GM23338 (cell line): ENCODE measurements around the gene ZBTB12. TPM values are rescaled to one million over a fixed set of nuclear protein-coding genes. Genes with fewer than 3 reads are reported as not detected.

ENCODE experiments used
- ATAC-seq: fragments of 200-7000 bp; cut with Tn5 transposase; 3 replicates; pipeline ENCODE4 v1.9.1; 2020
- DNase-seq: peaks from one replicate; pipeline ENCODE4 v3.0.0-alpha.2; 2015; ENCODE audit warnings: low spot score
- H2AFZ ChIP-seq: fragments of 200-600 bp; sonication (generic); 2 replicates; pipeline ENCODE4 v1.8.0; 2016; ENCODE audit warnings: antibody characterized with exemption, mild to moderate bottlenecking, moderate library complexity
- H3F3A ChIP-seq: fragments of 200-600 bp; sonication (generic); replicated peaks from 2 replicates; pipeline ENCODE4 v1.8.0; 2017; ENCODE audit warnings: antibody characterized with exemption, mixed run types, low read depth
- H3K27ac ChIP-seq: fragments of 200-600 bp; sonication (generic); 2 replicates; pipeline ENCODE4 v1.6.1; 2016; ENCODE audit warnings: low read depth
- H3K27me3 ChIP-seq: fragments of 200-600 bp; sonication (generic); 2 replicates; pipeline ENCODE4 v1.8.0; 2016; ENCODE audit warnings: mild to moderate bottlenecking, mixed run types, moderate library complexity; ENCODE audit not compliant: insufficient read depth
- H3K36me3 ChIP-seq: fragments of 200-600 bp; sonication (generic); 2 replicates; pipeline ENCODE4 v1.8.0; 2016; ENCODE audit warnings: mild to moderate bottlenecking; ENCODE audit not compliant: insufficient read depth
- H3K4me1 ChIP-seq: fragments of 200-600 bp; sonication (generic); 2 replicates; pipeline ENCODE4 v1.8.0; 2016; ENCODE audit warnings: mild to moderate bottlenecking, moderate library complexity; ENCODE audit not compliant: insufficient read depth
- H3K4me2 ChIP-seq: fragments of 200-600 bp; sonication (generic); 2 replicates; pipeline ENCODE4 v1.7.1; 2017; ENCODE audit warnings: mixed run types
- H3K4me3 ChIP-seq: fragments of 200-600 bp; sonication (generic); 2 replicates; pipeline ENCODE4 v1.6.1; 2016; ENCODE audit warnings: mixed run types
- H3K79me2 ChIP-seq: fragments of 200-600 bp; sonication (generic); replicated peaks from 2 replicates; pipeline ENCODE4 v1.8.0; 2017; ENCODE audit warnings: mild to moderate bottlenecking; ENCODE audit not compliant: insufficient read depth
- H3K9me2 ChIP-seq: fragments of 200-600 bp; sonication (generic); 2 replicates; pipeline ENCODE4 v1.8.0; 2017; ENCODE audit not compliant: insufficient read depth
- H4K20me1 ChIP-seq: fragments of 200-600 bp; sonication (generic); replicated peaks from 2 replicates; pipeline ENCODE4 v1.8.0; 2017; ENCODE audit warnings: mild to moderate bottlenecking; ENCODE audit not compliant: insufficient read depth
- H3K27ac Mint-ChIP-seq: 2 replicates; pipeline ENCODE4 v1.8.0; 2020; ENCODE audit warnings: inconsistent platforms, mild to moderate bottlenecking, moderate library complexity, mixed read lengths
- H3K27me3 Mint-ChIP-seq: 3 replicates; pipeline ENCODE4 v1.8.0; 2022; ENCODE audit warnings: low read depth, mild to moderate bottlenecking, moderate library complexity, mixed read lengths, inconsistent platforms; ENCODE audit not compliant: insufficient read depth, poor library complexity
- H3K36me3 Mint-ChIP-seq: 3 replicates; pipeline ENCODE4 v1.8.0; 2021; ENCODE audit warnings: low read depth, mild to moderate bottlenecking, inconsistent platforms, moderate library complexity, mixed read lengths
- H3K4me1 Mint-ChIP-seq: 3 replicates; pipeline ENCODE4 v1.8.0; 2020; ENCODE audit warnings: mild to moderate bottlenecking, inconsistent platforms, mixed read lengths
- H3K4me3 Mint-ChIP-seq: 3 replicates; pipeline ENCODE4 v1.8.0; 2021; ENCODE audit warnings: moderate library complexity, mild to moderate bottlenecking, inconsistent platforms, mixed read lengths
- H3K9me3 Mint-ChIP-seq: 3 replicates; pipeline ENCODE4 v1.8.0; 2020; ENCODE audit warnings: moderate library complexity, mild to moderate bottlenecking, inconsistent platforms, mixed read lengths
- CREB1 ChIP-seq: fragments of 250-450 bp; sonication (Bioruptor Pico); IDR thresholded peaks from 2 replicates; pipeline ENCODE4 v1.5.0; 2020; ENCODE audit warnings: low read depth, mild to moderate bottlenecking, moderate library complexity
- CTCF ChIP-seq, 2 experiments: fragments of 200-600 bp in 1 of 2; sonication (generic) in 1 of 2; conservative IDR thresholded peaks; 2 replicates each; pipeline versions ENCODE4 v1.5.1 to v1.6.1; 2016 to 2017; ENCODE audit warnings: antibody characterized with exemption in 2 of 2, low read depth in 2 of 2, mild to moderate bottlenecking in 2 of 2, moderate library complexity in 1 of 2
- ETS1 ChIP-seq: IDR thresholded peaks from 2 replicates; pipeline ENCODE4 v1.6.1; 2016; ENCODE audit warnings: antibody characterized with exemption
- EZH2 ChIP-seq: fragments of 200-600 bp; sonication (generic); IDR thresholded peaks from one replicate; pipeline ENCODE4 v1.8.0; 2017; ENCODE audit warnings: antibody characterized with exemption, mild to moderate bottlenecking, low read depth; ENCODE audit not compliant: unreplicated experiment
- EZH2phosphoT487 ChIP-seq: fragments of 200-600 bp; sonication (generic); IDR thresholded peaks from one replicate; pipeline ENCODE4 v1.8.1; 2018; ENCODE audit warnings: antibody characterized with exemption; ENCODE audit not compliant: unreplicated experiment
- JUNB ChIP-seq: IDR thresholded peaks from one replicate; pipeline ENCODE4 v1.6.1; 2016; ENCODE audit warnings: antibody characterized with exemption; ENCODE audit not compliant: unreplicated experiment
- NANOG ChIP-seq: IDR thresholded peaks from 2 replicates; pipeline ENCODE4 v1.6.1; 2016; ENCODE audit warnings: antibody characterized with exemption, borderline replicate concordance
- POLR2AphosphoS5 ChIP-seq: IDR thresholded peaks from 2 replicates; pipeline ENCODE4 v1.6.1; 2016; ENCODE audit warnings: antibody characterized with exemption, low read depth
- REST ChIP-seq: IDR thresholded peaks from one replicate; pipeline ENCODE4 v1.6.1; 2018; ENCODE audit warnings: antibody characterized with exemption; ENCODE audit not compliant: unreplicated experiment
- STAT1 ChIP-seq: IDR thresholded peaks from one replicate; pipeline ENCODE4 v1.6.1; 2016; ENCODE audit warnings: antibody characterized with exemption; ENCODE audit not compliant: unreplicated experiment
- ZNF114 ChIP-seq: fragments of 250-450 bp; sonication (Bioruptor Pico); IDR thresholded peaks from 2 replicates; pipeline ENCODE4 v1.5.0; 2020; ENCODE audit warnings: mild to moderate bottlenecking, moderate library complexity
- ZNF331 ChIP-seq: fragments of 250-450 bp; sonication (Bioruptor Pico); IDR thresholded peaks from 2 replicates; pipeline ENCODE4 v1.5.0; 2020; ENCODE audit warnings: low read depth, mild to moderate bottlenecking, moderate library complexity
- ZNF462 ChIP-seq: fragments of 250-450 bp; sonication (Bioruptor Pico); IDR thresholded peaks from 2 replicates; pipeline ENCODE4 v1.5.0; 2020; ENCODE audit warnings: mild to moderate bottlenecking, moderate library complexity
- long read RNA-seq: library from polyadenylated mRNA; unstranded; transcript quantifications from one replicate; pipeline ENCODE4 v2.0.0, GENCODE V29; 2020; ENCODE audit not compliant: unreplicated experiment
- polyA plus RNA-seq: library from polyadenylated mRNA; unstranded; fragments of >200 nt; fragmentation: Nextera tagmentation; extraction: Ambion mirVana; gene quantifications from 2 replicates; pipeline ENCODE4 v1.2.1, GENCODE V29; 2016
- total RNA-seq: library from RNA; depleted of rRNA; stranded (reverse); fragments of >200 nt; shearing (Covaris generic); gene quantifications from 2 replicates; pipeline ENCODE4 v1.2.3, GENCODE V29; 2014; rRNA removed

ZBTB12 gene
- total RNA-seq: 14.4 and 14.9 TPM in 2 replicates
- 0.18 and 0.68 TPM in 2 replicates for polyA plus RNA-seq
- long read RNA-seq: 0 reads

GRCh38 chr6:31901953-31902643 lies at the start of gene ZBTB12:
TSS of gene ZBTB12 (minus strand) at chr6:31902086. CDS start at chr6:31901305, 781 bp downstream.
- peaks cover 21% of the 10 kb centered on the region for H3K36me3 Mint-ChIP-seq
- H3K27me3 Mint-ChIP-seq: peaks cover 21% of the 10 kb centered on the region
- no peak for TF ChIP-seq CTCF (conservative IDR thresholded peaks at IDR 0.05; ENCODE audit: low read depth in 2 of 2)
- peak; percentile 60 for TF ChIP-seq POLR2AphosphoS5
- no peak for TF ChIP-seq ZNF114
- peak; percentile 40; the same call in 1 of the 2 replicates for TF ChIP-seq ETS1
- TF ChIP-seq EZH2phosphoT487: no peak
- TF ChIP-seq REST: no peak
- no peak for TF ChIP-seq STAT1
- TF ChIP-seq EZH2: no peak
- no peak for TF ChIP-seq NANOG
- TF ChIP-seq ZNF331: no peak
- TF ChIP-seq JUNB: no peak
- no peak for TF ChIP-seq ZNF462 (CRISPR knock-in tag)
- TF ChIP-seq CREB1 (CRISPR knock-in tag): 0 out of 2 replicates have a peak, but pooled peaks have one; percentile 27
- peak within 1 kb of the TSS; percentile 94 for H3K4me2 ChIP-seq
- no peaks in the 10 kb centered on the region; the same call in 1 of the 2 replicates for H4K20me1 ChIP-seq
- ATAC-seq (peak; percentile 45), DNase-seq (peak; percentile 99)
- peak within 1 kb of the TSS; percentile 79 for H3K4me3 Mint-ChIP-seq
- H3K9me2 ChIP-seq: no peaks in the 10 kb centered on the region
- peak within 1 kb of the TSS; percentile 81; the same call in 1 of the 2 replicates for H3K27ac Mint-ChIP-seq
- no peaks in the 10 kb centered on the region for H3K79me2 ChIP-seq
- H3K9me3 Mint-ChIP-seq: no peaks in the 10 kb centered on the region
- peak within 1 kb of the TSS; percentile 80 for H3K4me3 ChIP-seq
- no peaks in the 10 kb centered on the region for H3K27me3 ChIP-seq
- H3K27ac ChIP-seq: peak within 1 kb of the TSS; percentile 78
- peaks cover 21% of the 10 kb centered on the region for H3K4me1 ChIP-seq
- H2AFZ ChIP-seq: peak within 1 kb of the TSS; percentile 97
- H3F3A ChIP-seq: peaks cover 10% of the 10 kb centered on the region; the same call in 1 of the 2 replicates
- peaks cover 33% of the 10 kb centered on the region for H3K4me1 Mint-ChIP-seq
- no peaks in the 10 kb centered on the region for H3K36me3 ChIP-seq
